ENCODE measurements around the gene COLEC11.
A peak's percentile ranks its signal among the peaks of the same experiment; 100 is the strongest.

The COLEC11 gene

DNA sequence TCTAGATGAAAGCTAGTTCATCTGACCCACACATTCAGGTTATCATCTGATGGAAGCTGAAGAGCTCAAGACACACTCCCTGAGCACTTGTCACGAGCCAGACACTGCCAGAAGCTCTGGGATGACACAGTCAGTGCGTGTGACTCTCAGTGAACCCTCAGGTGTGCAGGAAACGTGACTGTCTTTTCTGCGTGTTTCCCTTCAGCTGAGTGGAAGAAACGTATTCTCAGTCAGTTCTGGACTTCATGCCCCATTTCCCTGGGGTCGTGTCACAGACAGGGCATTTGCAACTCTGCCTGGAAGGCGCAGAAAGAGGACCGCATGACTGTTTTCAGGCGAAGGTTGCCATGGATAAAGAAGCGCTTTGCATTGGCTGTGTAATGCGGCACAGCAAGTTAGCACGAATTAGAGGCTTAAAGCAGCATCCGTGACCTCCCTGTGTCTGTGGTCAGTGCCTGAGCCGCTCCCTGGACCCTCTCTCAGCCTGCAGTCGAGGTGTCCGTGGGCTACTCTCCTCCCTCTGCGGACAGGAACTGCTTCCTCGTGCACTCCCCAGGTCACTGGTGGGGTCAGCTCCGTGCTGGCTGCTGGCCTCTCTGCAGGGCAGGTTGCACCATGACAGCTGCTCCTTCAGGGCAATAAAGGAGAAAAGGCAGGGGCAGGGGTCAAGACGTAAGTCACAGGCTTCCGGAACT, 59.8 kb downstream of the COLEC11 start:
- no peak for DNase-seq (ENCODE audit: low spot score)

DNA sequence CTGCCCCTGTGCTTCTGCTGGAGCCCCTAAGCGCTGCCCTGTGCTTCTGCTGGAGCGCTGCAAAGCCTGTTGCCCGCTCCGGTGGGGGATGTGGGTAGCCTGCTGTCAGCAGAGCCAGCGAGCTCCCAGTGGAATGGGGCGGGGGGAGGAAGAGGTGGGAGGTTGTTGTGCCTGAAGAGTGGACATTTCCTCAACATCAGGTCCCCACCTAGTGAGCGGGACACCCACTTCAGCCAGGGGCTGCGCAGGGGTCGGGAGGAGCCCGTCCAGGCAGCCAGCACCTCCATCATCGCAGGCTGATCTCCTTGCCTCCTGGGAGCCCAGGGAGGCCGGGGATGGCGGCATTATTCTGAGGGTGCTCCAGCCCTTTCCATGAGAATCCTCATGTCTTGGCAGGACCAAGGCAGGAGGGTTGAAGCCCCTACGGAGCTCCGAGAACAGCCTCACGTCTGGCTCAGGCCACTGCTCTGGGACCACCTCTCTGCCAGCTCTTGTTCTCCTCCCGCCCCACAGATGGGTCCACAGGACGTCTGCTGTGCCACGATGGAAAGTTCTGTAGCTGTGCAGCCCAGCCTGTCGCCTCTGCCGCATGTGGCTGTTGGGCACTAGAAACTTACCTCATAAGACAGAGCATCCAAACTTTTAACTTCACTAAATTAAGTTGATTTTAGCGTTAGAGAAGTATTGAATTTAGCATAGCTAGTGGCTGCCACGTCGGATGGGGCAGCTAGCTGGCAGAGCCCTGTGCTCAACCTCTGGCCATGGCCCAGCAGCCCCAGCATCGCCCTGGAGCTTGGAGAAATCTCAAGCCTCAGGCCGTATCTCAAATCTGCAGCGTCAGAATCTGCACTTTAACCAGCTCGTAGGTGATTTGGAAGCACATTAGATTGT, 61.2 kb downstream of the COLEC11 start:
- DNase-seq (ENCODE audit: low spot score): no peak

DNA sequence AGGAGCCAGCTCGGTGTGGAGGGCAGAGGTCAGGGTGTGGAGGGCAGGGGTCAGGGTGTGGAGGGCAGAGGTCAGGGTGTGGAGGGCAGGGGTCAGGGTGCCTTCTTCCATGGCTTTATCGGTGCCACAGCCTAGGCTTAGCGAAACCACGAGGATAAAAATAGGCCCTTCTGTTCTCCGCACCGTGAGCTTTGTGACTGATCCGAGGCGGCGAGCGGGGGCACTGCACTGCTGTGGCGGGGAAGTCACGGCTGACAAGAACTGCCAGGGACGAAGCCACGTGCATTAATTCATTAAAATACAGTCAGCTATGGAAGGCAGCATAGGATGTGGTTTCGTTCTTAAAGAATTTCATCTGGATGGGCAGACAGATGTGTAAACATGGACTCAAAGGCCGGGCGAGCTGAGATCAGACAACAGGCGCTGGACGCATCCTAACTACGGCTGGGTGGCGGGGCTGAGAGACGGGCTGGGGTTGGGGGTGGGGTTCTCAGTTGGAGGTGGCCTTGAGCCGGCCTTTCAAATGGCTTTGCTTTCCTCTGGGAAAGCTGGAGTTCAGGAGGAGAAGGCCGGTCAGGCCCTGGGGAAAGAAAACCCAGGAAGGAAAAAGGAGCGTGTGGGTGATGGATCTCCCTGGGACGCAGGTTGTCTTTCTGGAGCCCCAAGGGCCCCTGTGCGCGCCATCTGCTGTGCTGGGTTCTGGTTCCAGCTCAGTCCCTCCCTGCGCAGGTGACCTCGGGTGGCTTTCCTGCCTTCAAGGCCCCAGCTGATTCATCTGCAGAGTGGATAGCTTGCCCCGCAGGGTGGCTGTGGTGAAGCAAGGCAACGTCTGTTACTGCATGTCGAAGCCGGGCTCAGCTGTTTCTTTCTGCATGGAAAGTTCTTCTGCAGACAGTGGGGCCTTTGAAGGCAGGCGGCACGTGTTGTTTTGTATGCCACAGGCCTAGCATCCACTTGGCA, 62.1 kb downstream of the COLEC11 start:
- no peak for DNase-seq (ENCODE audit: low spot score)

DNA sequence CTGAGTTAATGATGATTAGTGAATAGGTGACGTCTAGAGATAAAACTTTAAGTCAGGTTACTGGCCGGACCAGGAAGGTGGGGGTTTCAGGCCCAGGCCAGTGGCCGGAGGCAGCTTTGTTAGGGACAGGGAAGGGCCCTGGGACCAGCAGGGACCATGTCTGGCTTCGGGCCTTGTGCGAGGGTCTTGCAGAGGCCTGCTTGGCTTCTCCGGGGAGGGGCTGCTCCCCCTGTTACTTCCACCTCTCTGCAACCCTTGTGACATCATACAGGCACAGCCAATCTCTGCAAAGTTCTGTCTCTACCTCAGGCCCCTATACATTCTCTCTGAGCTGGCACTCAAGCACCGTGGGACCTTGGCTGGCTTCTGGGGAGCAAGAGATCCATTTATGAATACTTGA, 63.0 kb downstream of the COLEC11 start, which contains the start of gene ALLC:
TSS of gene ALLC (plus strand) at position 320 of the 400 bp plus-strand sequence. CDS start 12,958 bp downstream, outside the sequence.
- no peak for DNase-seq (ENCODE audit: low spot score)

DNA sequence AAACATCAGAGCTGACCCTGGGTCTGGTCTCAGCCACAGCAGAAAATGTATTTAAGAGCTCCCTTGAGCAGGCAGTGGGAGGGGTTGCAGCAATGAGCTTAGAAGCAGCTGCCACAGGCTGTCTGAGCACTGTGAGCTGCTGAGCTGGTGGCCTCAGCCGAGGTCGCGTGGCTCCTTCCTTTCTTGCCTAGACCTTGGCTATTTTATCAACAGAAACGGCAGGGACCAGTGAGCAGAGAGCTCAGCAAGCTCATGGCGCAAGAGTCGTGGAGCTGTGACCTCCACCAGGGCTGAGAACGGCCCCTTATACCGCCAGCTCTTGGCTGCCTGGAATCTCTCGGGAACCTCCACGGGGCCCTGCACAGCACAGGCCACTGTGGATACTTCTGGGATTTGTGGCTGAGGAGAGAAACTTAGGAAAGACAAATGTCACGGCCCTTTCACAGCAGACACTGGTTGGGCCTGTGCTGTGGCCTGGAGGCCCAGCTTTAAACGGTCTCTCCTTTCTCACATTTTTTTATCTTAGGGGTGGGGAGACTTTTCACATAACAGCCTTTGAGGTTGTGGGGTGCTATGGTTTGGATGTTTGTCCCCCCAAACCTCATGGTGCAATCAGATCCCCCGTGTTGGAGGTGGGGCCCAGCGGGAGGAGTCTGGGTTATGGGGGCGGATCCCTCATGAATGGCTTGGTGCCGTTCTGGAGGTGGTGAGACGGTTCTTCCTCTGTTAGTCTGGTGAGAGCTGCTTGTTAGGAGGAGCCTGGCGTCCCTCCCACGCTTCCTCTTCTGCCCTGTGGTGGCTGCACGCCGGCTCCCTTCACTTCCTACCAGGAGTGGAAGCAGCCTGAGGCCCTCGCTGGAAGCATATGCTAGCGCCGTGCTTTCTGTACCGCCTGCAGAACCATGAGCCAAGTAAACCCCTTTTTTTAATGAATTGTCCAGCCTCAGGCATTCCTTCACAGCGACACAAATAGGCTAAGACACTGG, 64.8 kb downstream of the COLEC11 start:
- no peak for DNase-seq (ENCODE audit: low spot score)

DNA sequence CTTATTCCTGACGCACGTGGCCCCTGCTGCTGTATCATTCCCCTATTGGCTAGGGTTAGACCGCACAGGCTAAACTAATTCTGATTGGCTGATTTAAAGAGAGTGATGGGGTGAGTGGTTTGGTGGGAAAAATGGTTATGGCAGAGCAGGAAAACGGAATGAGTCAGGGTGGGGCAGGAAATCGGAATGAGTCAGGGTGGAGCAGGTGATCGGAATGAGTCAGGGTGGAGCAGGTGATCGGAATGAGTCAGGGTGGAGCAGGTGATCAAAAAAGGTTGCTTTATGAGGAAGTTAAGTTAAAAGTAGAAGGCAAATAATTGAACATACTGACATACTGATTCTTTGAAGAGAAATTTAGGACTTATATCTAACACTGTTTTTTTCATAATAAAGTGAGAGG, 65.7 kb downstream of the COLEC11 start:
- DNase-seq (ENCODE audit: low spot score): peak; percentile 10

DNA sequence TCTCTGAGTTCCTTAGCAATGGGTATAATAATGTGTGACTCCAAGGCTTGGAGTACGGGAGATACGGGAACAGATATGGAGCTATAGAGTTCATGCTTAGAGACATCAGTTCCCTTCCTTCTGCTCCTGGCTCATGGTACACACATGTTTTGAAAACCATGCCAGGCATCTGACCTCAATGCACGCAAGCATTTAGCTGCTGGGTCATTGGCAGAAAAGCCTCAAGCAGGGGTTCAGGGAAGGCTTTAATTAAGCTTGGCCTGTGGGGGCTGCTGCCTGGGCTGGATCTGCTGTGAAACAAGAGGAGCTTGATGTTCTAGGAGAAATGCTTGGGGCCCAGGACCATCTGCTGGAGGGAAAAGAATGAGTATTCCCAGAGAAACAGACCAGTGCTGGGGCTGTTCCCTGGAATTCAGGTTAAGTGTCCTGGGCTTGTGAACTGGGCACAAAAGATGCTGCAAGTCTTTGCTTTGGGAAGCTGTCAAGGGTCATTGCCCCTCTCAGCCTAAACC, 66.3 kb downstream of the COLEC11 start:
- no peak for DNase-seq (ENCODE audit: low spot score)

DNA sequence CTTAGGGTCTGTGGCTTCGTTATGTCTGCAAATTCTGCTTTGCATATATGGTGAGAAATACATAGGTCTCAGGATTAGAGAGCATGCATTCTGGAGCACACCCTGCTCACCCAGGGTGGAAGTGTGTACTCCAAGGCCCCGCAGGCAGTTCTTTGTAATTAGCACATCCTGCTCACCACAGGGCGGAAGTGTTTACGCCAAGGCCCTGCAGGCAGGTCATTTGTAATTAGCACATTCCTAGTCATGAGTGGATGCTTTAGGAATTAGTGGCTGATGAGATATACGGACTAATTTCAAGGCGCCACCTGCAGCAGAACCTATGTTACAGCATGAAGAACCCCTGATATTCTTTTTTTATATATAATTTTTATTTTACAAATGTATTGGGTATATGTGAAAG, 67.3 kb downstream of the COLEC11 start:
- DNase-seq (ENCODE audit: low spot score): no peak

DNA sequence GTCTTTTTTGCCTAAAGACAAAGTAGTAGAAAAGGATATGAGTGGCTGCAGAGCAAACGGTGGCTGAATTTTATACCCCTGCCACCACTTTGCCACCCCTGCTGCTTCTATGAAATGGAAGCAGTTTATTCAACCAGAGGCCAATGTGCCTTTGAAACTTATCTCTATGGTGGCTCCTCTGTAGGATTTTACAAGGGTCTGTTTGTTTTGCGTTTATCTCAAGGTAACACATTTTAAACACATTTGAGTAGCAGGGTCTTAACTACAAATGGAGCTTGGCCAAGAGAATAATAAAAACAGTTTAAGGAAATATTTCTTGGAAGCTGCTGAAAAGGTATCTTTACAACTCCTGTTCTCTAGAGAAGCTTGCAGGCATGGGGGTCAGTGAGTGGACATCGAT, 69.2 kb downstream of the COLEC11 start:
- DNase-seq (ENCODE audit: low spot score): no peak

DNA sequence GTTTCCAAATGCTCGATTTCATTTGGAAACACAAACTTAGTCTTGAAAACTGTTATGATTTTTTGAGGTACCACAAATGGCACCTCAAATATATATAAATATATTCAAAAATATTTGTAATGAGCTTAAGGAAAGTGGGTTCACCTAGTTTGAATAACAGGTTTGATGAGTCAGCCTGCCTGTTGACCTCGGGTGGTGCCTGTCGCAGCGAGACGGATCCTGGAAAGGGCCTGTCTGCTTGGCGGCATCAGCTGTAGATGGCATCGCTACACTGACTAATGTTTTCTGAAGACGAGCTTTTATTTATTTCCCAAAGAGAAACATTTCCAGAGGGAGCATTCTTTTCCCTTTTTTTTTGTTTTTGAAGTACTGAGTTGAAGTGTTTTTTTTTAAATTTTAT, 70.0 kb downstream of the COLEC11 start:
- DNase-seq (ENCODE audit: low spot score): no peak

DNA sequence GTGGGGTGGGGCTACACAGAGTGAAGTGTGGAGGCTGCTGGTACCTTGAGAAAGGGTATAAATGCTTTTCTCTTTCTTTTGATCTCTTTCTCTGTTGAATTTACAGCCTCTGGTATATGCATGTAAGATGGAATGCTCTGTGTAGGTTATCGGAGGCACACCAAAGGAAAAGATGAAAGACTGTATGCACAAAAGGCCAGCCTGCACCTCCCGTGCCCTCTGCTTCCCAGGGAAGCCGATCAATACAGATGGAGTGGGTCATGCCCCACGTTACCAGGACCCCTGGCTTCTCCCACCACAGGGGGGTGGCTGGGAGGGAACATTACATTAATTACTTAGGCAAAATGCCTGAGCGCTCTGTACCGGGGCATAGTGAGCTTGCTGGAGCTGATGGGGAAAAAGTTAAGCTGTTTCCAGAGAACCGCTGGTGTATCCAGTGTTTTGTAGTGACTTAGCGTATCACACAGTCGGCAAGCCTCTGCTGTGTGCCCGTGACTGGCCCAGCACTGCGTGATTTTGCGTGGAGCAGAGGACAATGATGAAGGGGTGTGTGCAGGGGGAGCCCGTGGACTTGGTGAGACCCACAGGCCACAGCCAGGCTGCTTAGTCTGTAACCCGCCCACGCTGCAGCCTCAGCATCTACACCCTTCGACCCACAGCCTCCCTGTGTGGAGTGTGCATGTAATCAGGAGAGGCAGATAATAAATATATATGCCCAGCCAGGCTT, 71.1 kb downstream of the COLEC11 start:
- no peak for DNase-seq (ENCODE audit: low spot score)

DNA sequence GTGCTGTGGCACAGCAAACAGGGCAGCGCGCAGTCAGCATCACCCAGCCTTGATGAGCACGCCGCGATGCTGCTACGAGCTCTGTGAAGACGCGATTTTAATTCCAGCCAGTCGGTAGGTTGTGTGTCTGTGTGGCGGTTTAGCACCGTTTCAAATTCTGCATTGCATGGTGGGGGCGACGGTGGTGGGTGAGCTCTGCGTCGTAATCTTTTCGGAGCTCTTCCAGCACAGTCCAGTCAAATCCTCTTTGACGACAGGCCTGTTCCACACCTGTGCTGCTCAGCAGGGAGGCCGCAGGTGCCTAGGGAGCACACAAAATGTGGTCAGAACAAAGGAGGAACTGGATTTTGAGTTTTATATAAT, 71.7 kb downstream of the COLEC11 start:
- DNase-seq (ENCODE audit: low spot score): no peak

DNA sequence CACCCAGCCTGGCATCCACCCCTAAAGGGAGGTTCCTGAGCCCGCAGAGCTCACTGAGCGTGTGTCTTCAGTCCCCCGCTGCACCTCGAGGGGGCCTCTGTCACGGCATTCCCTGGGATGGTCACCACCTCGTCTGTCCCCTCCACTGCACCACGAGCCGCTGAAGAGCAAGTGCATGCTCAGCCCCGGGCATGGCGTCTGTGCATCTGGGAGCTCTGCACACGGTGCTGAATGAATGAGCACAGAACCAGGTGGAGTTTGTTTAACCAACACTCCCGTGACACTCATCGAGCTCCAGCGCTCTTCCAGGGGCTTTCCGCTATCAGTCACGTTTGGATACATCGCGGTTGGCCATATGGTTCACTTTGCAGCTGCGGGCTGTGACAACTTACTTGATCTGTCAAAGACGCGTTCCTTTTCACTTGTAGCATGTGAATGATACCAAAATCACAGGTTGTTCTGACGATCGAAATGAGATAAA, 72.3 kb downstream of the COLEC11 start:
- no peak for DNase-seq (ENCODE audit: low spot score)

DNA sequence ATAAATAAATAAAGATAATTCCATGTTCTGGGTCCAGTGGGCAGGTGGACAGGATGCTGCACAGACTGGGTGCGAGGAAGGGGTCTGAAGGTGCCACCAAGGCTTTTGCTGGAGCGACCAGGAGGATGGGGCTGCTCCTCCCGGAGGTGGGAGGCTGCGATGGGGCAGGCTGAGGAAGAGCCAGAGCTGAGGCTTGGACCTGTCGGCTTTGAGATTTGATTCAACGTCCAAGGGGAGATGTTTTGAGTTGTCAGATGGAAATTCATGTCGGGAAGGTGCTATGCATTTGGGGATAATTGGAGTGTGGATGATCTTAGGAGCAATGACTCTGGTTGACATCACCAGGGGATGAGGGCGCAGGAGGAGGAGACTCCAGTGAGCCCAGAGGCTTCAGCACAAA, 74.7 kb downstream of the COLEC11 start:
- no peak for DNase-seq (ENCODE audit: low spot score)

DNA sequence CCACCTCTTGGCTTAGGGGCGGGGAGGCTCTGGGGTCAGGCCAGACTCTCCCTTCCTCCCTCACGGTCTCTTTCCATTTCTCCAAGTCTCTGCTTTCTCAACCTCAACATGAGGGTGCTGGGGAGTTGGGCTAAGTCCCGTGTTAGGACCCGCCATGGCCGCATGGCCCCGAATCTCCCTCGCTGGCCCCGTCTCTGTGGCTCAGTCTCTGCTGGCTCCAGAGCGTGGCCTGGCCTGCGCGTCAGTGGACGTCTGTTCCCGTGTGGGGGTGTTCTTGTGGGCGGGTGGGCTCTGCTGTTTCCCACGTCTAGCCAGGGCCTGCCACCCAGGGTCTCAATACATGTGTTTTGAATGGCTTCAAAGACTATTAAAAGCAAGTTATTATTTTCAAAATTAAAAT, 75.5 kb downstream of the COLEC11 start:
- DNase-seq (ENCODE audit: low spot score): no peak

DNA sequence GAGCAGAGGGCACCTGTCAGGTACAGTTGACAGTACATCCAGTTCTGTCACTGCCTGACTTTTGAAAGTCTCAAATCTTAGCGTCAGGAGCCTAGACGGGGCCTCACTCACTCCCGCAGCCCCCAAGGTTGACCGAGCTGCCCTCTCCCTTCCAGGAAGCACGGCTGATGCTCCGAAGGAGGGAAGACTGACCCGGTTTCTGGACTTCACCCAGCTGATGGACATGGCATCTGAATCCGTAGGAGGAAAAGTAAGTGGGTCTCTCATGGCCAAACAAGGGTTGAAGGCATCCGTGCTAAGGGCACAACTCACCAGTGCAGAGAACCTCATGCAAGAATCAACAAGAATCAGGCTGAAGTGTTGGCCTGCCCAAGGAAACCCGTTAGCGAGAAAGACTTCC, 76.0 kb downstream of the COLEC11 start:
- no peak for DNase-seq (ENCODE audit: low spot score)

DNA sequence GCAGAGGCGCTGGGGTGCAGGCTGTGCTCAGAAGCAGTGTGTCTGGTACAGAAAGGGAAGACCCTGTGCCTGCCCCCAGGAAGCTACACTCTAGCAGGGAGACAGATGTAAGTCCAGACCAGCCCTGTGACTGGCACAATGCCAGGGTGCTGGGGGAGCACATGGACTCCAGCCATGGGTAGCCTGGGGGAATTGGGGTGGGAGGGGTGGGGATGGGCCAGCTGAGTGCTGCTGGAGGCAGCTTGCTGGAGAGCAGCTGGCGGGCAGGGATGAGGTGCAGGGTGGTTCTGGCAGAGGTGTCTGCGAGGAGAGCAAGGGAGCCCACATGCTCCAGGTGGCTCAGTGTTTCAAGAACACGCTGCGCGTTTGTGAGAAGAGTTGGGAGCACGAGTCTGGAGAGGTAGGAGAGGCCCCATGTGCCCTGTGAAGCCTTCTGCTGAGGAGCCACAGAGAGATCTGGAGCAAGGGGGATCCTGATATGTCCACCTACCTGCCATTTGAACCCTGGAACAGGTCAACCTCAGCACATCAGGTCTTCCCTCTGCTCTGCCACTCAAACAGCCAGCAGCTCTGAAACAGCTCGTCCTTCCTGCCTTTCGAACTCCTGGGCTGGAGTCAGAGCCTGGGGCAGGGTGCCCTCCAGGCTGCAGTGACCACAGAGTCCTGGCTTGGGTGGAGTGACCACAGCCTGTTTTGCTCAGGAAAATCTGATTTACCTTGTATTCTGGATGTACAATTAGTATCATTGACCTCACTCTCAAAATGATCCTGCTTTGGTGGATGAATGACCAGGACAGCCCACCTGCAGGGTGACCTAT, 78.2 kb downstream of the COLEC11 start:
- DNase-seq (ENCODE audit: low spot score): no peak

DNA sequence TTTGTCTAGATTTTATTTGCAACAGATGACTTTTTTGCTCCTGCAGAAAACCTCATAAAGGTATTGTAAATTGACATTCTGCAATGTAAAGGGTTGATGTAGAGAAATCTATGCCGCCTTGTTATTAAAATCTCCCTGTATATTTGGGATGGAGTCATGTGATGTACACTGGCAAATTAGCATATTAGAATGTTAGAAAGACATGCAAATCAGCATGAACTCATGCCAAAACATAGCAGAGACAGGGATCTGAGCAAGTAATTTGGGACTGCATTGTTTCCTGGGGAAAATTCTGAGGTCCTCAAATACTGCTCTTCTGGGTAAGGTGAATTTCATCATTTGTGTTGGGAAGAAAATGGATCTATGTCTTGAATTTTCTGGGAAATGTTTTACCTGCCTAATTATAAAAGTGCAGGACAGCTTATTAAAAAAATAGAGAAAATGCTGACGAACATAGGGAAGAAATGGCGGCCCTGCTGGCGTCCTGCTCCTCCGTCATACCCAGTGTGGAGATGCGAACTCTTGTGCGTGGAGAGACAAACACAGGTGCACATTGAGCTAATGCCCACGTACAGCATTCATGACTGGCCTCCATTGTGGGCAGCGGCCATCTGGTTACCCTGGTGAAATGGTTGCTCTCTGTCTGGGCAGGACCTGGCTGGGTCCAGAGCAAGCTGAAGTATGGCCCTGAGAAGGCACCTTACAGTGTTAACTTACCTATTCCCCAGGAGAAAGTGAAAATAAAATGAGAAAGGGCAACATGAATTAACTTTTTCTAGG, 79.3 kb downstream of the COLEC11 start:
- DNase-seq (ENCODE audit: low spot score): no peak

All from CD4-positive, alpha-beta T cell treated with Interleukin-15 for 4 hours (primary cell).